IMR-90 (cell line): ENCODE measurements around the gene ROBO1.

Experiments used
- CHD1 ChIP-seq: IDR thresholded peaks from 2 replicates; pipeline ENCODE4 v1.6.1; 2012; ENCODE audit warnings: low read depth, low read length, improper control_type of control experiment
- MAZ ChIP-seq: IDR thresholded peaks from 2 replicates; pipeline ENCODE4 v1.6.1; 2012; ENCODE audit warnings: low read depth, mild to moderate bottlenecking, low read length, improper control_type of control experiment, moderate library complexity, borderline replicate concordance
- MXI1 ChIP-seq: IDR thresholded peaks from 2 replicates; pipeline ENCODE4 v1.6.1; 2012; ENCODE audit warnings: low read depth, mild to moderate bottlenecking, low read length, moderate library complexity, borderline replicate concordance
- NFE2L2 ChIP-seq: fragments of 150-350 bp; IDR thresholded peaks from 2 replicates; pipeline ENCODE4 v1.6.1; 2016; ENCODE audit warnings: low read depth, mild to moderate bottlenecking, low read length
- POLR2A ChIP-seq: IDR thresholded peaks from 2 replicates; pipeline ENCODE4 v1.6.1; 2012; ENCODE audit warnings: mild to moderate bottlenecking, low read depth, low read length
- RAD21 ChIP-seq: IDR thresholded peaks from 2 replicates; pipeline ENCODE4 v1.6.1; 2012; ENCODE audit warnings: low read length, improper control_type of control experiment
- TF ChIP-seq, protein P1 (sequence below): conservative IDR thresholded peaks from 2 replicates; pipeline ENCODE4 v1.5.1; 2012; ENCODE audit warnings: mild to moderate bottlenecking, low read depth, low read length, improper control_type of control experiment
- TF ChIP-seq, protein P2 (sequence below): fragments of 150-350 bp; IDR thresholded peaks from 2 replicates; pipeline ENCODE4 v1.6.1; 2016; ENCODE audit warnings: low read depth, mild to moderate bottlenecking, low read length, moderate library complexity, borderline replicate concordance

DNA sequence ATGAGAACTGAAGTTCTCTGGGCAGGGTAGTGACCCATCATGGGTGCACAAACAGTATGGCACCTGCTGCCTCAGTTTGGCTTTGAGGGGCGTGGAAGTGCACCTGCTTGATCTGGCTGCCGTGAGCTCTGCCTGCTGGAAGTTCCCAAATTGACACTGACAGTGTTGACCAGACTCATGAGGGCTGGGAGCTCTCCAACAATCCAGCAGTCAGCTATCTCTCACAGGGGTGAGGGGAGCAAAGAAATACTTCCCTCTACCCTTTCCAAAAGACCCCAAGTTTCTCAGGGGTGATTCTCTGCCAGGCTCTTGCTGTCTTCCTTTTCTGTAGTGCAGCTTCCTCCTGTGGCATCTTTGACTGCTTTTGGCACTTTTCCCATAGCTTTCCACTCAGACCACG lies 49.4 kb upstream of the ROBO1 start:
- TF ChIP-seq, protein P1, sequence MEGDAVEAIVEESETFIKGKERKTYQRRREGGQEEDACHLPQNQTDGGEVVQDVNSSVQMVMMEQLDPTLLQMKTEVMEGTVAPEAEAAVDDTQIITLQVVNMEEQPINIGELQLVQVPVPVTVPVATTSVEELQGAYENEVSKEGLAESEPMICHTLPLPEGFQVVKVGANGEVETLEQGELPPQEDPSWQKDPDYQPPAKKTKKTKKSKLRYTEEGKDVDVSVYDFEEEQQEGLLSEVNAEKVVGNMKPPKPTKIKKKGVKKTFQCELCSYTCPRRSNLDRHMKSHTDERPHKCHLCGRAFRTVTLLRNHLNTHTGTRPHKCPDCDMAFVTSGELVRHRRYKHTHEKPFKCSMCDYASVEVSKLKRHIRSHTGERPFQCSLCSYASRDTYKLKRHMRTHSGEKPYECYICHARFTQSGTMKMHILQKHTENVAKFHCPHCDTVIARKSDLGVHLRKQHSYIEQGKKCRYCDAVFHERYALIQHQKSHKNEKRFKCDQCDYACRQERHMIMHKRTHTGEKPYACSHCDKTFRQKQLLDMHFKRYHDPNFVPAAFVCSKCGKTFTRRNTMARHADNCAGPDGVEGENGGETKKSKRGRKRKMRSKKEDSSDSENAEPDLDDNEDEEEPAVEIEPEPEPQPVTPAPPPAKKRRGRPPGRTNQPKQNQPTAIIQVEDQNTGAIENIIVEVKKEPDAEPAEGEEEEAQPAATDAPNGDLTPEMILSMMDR = no peak
- TF ChIP-seq MXI1 = no peak
- TF ChIP-seq CHD1 = no peak
- no peak for TF ChIP-seq POLR2A
- TF ChIP-seq, protein P2, sequence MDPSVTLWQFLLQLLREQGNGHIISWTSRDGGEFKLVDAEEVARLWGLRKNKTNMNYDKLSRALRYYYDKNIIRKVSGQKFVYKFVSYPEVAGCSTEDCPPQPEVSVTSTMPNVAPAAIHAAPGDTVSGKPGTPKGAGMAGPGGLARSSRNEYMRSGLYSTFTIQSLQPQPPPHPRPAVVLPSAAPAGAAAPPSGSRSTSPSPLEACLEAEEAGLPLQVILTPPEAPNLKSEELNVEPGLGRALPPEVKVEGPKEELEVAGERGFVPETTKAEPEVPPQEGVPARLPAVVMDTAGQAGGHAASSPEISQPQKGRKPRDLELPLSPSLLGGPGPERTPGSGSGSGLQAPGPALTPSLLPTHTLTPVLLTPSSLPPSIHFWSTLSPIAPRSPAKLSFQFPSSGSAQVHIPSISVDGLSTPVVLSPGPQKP = no peak
- TF ChIP-seq NFE2L2 = no peak
- no peak for TF ChIP-seq MAZ
- TF ChIP-seq RAD21 = no peak
